NCI-H1694 (cell line): ENCODE results near the gene TYROBP.
"Not testable (repeated sequence)": the region's sequence is repeated elsewhere in the genome, so short reads cannot be mapped to it uniquely, and the experiment has no call there.

ENCODE experiments used
- DNase-seq: peaks from one replicate; lab custom pipeline; 2025; lab: John Stamatoyannopoulos, UW

The TYROBP gene

GRCh38 chr19:35931874-35932202 lies 23.7 kb upstream of the TYROBP start:
- DNase-seq, result no peak

DNA sequence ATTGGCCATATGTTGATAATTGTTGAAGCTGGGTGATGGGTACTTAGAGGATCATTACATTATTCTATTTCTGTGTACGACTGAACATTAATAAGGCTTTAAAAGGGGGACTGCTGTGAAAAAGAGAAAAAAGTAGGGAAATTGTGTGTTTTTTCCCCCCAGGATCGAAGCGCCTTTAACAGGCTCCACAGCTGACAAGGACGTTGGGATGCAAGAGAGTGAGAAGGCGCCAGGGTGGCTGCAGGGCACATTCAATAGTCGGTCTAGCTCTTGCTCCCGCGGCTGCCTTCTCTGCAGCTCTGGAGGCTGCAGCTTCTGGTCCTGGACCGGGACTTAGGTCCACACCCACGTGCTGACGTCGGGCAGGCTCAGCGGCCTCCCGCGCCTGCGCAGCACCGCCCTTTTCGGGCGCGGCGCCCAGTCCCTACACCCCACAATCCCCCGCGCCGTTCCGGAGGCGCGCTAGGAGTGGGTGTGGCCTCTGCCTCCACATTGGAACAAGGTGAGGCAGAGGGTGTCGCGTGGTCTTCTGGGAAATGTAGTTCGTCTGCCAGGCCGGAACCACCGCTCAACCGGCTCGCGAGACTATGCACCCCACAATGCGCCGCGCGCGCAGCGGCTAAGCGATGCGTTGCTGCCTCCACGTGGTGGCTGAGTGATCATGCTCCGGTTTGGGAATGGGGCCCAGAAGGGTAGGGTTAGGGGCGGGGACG lies 23.2 kb upstream of the TYROBP start:
- peak; percentile 99 for DNase-seq

GRCh38 chr19:35929876-35930275 lies 21.8 kb upstream of the TYROBP start:
- no peak for DNase-seq

DNA sequence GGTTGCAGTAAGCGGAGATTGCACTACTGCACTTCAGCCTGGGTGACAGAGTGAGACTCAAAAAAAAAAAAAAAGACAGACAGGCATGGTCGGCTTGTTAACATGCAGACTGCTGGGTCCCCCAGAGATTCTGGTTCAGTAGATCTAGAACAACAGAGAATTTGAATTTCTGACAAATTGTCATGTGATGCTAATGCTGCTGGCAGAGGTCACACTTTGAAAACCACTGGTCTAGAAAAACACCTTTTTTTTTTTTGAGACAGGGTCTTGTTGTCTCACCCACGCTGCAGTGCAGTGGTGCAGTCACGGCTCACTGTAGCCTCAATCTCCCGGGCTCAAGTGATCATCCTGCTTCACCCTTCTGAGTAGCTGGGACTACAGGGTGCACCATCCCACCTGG lies 20.4 kb upstream of the TYROBP start:
- no peak for DNase-seq

- DNase-seq, result no peak
These were observed 17.4 kb upstream of the TYROBP start for GRCh38 chr19:35925501-35925900.

DNA sequence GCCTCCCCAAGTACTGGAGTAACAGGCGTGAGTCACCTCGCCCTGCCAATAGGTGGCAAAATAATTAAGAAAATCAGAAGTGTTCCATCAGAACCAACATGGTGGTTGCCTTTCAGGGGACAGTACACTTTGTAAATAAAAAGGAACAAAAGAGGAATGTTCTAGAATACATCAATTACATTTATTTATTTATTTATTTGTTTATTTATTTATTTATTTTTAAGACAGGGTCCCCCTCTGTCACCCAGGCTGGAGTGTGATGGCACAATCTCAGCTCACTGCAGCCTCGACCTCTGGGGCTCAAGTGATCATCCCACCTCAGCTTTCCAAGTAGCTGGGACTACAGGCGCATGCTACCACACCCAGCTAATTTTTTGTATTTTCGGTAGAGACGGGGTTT lies 12.9 kb upstream of the TYROBP start:
- DNase-seq, result no peak

DNA sequence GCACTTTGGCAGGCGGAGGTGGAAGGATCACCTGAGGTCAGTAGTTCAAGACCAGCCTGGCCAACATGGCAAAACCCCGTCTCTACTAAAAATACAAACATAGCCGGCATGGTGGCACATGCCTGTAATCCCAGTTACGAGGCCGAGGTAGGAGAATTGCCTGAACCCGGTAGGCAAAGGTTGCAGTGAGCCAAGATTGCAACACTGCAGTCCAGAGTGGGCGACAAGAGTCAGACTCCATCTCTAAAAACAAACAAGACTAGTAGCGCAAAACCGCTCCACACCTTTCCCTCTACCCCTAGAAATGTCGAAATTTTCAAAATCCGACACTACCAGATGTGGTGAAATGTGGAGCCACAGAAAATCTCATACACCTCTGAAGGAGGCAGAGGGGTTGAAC lies 11.2 kb upstream of the TYROBP start:
- DNase-seq, result no peak

DNA sequence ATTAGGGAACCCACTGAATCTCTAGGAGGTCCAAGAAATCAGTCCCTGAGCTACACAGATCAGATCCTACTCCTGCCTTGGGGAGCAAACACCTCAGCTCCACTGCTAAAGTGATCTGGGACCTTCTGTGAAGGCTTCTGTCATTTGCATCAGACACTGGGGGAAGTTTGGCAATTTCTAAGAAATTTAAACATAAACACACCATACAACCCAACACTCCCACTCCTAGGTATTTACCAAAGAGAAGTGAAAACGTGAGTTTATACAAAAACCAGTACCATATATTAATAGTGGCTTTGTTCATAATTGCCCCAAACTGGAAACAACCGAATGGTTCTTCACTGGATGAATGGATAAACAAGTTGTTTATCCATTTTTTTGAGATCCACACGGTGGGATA lies 7.3 kb upstream of the TYROBP start:
- DNase-seq, result no peak

- no peak for DNase-seq
These were observed 5.5 kb upstream of the TYROBP start for GRCh38 chr19:35913589-35913988.

GRCh38 chr19:35911790-35912189 lies 3.7 kb upstream of the TYROBP start:
- DNase-seq, result no peak

- no peak for DNase-seq
These were observed 3.1 kb upstream of the TYROBP start for GRCh38 chr19:35911173-35911572.

DNA sequence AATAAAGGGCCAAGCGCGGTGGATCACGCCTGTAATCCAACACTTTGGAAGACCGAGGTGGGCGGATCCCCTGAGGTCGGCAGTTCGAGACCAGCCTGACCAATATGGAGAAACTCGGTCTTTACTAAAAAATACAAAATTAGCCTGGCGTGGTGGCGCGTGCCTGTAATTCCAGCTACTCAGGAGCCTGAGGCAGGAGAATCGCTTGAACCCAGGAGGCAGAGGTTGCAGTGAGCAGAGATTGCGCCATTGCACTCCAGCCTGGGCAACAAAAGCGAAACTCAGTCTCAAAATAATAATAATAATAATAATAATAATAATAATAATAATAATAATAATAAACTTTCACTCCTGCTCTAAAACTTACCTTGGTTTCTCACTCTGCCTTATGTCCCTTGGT lies 2.3 kb upstream of the TYROBP start:
- DNase-seq, result not testable (repeated sequence)

GRCh38 chr19:35909684-35910035 lies 1.6 kb upstream of the TYROBP start:
- DNase-seq, result no peak

- DNase-seq, result no peak
These were observed 1.0 kb upstream of the TYROBP start for GRCh38 chr19:35908973-35909683.

GRCh38 chr19:35907377-35907745 lies 734 bp downstream of the TYROBP start:
- no peak for DNase-seq

DNA sequence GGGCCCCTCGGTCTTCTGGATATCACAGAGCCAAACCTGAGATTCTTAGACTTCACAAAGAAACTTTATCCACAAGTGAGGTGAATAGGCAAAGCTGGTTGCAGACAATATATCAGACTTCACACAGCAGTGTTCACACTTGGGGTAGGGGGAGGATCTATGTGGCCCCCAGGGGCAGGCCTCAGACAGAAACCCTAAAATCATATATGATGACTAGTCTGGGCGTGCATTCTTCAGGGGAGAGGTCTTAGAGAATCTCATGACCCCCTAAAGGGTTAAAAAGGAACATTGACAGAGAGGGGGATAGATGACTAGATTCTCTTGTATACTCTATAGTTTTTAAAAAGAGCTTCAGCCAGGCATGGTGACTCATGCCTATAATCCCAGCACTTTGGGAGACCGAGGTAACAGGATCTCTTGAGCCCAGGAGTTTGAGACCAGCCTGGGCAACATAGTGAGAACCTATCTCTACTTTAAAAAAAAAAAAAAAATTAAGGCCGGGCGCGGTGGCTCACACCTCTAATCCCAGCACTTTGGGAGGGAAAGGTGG lies 2.8 kb downstream of the TYROBP start:
- no peak for DNase-seq

DNA sequence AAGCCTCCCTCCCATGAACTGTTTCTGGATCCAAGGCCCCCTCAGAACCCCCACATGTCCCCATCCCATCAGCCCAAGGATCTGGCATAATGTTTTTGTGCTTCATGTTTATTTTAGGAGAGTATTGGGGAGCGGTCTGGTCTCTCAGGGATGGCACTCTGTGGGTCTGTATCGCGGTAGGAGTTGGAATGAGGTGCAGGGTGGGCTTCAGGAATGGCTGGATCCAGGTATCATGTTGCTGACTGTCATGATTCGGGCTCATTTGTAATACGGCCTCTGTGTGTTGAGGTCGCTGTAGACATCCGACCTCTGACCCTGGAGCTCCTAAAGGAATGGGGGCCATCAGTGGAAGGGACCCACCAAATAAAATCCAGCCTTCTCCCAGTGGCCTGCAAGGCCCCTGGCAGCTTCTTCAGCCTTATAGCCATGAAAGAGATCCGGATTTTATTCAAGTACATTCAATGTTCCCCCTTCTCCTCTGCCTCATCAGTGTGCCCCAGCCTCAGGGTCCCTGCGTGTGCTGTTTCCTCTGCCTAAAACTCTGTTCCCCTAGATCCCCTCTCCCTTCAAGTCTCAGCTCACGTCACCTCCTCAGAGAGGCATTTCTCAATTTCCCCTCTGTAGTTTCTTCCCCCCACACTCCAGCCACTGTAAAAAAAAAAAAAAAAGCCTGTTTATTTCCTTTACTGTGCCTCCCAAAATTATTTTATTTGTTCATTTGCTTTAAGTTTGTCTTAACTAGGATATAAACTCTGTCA lies 3.6 kb downstream of the TYROBP start:
- no peak for DNase-seq

DNA sequence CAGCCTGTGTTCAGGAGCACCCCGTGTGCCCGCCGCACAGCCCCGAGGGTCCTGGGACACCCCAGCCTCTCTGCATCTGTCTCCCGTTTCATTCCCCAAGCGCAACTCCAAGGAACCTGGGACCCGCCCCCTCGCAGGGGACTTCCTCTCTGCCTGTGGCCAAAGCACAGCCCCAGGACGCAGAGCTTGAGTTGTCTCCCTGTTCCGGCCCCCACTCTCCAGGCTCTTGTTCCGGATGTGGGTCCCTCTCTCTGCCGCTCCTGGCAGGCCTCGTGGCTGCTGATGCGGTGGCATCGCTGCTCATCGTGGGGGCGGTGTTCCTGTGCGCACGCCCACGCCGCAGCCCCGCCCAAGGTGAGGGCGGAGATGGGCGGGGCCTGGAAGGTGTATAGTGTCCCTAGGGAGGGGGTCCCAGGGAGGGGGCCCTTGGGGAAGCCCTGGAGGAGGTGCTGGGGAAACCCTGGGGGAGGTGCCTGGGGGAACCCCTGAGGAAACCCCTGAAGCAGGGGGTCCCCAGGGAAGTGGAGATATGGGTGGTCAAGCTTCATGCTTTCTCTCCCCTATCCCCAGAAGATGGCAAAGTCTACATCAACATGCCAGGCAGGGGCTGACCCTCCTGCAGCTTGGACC lies 4.4 kb downstream of the TYROBP start:
- DNase-seq, result no peak

GRCh38 chr19:35902870-35903475 lies 5.1 kb downstream of the TYROBP start:
- no peak for DNase-seq

- no peak for DNase-seq
These were observed 6.0 kb downstream of the TYROBP start, which contains the start of gene HCST for GRCh38 chr19:35901854-35902661. TSS of gene HCST (plus strand) at chr19:35902529. CDS start at chr19:35902594, 65 bp downstream.

DNA sequence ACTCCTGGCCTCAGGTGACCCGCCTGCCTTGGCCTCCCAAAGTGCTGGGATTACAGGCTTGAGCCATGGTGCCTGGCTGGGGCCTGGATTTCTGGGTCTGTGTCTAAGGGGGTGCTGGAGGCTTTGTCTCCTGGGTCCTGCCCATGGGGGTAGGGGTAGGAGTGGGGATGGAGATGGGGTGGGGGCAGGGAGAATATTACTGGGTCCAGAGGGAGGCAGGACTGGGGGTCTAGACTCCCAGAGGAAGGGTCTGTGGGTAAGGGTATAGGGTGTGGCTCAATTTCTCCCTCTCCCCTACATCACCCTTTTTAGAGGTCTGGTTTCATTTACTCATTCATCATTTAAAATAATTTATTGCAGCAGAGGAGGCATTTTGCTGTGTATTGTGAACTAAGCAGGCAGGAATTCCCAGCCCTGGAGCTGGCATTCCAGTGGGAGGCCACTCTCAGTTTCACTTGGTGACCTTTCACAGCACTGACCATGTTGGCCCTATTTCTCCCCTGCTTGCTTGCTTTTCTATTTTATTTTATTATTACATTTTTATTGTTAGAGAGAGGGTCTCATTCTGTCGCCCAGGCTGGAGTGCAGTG lies 6.9 kb downstream of the TYROBP start:
- DNase-seq, result no peak
